ENCODE results near the gene PAXX.

Gene PAXX

GRCh38 chr9:136983656-136984314, 8.4 kb upstream of the PAXX start:
- DNase-seq (ENCODE audit: low read depth, low spot score): no peak
- Histone ChIP-seq H3K36me3 (ENCODE audit: control insufficient read depth, insufficient read depth, low read length) (no peaks in the 10 kb centered on the region), H3K27ac (ENCODE audit: low read length) (no peak overlapping the region), H3K9me3 (ENCODE audit: control insufficient read depth, insufficient read depth, low read length) (no peaks in the 10 kb centered on the region), H3K4me3 (ENCODE audit: low read length) (no peak overlapping the region), H3K4me1 (ENCODE audit: control insufficient read depth, insufficient read depth, low read length) (no peaks in the 10 kb centered on the region; the same call in 1 of the 2 replicates), H3K27me3 (ENCODE audit: control insufficient read depth, insufficient read depth, low read length) (peaks cover 8% of the 10 kb centered on the region; the same call in 1 of the 2 replicates)
- no CpG with 5 or more reads among the region's 11 CpGs for WGBS (ENCODE audit: insufficient coverage, insufficient read length)

- no peaks in the 10 kb centered on the region; the same call in 1 of the 2 replicates for H3K4me1 ChIP-seq (ENCODE audit: control insufficient read depth, insufficient read depth, low read length)
- no peak for DNase-seq (ENCODE audit: low read depth, low spot score)
- peak overlapping the region; percentile 10; the same call in 1 of the 2 replicates for H3K4me3 ChIP-seq (ENCODE audit: low read length)
- peaks cover 8% of the 10 kb centered on the region; the same call in 1 of the 2 replicates for H3K27me3 ChIP-seq (ENCODE audit: control insufficient read depth, insufficient read depth, low read length)
- WGBS (ENCODE audit: insufficient coverage, insufficient read length): no CpG with 5 or more reads among the region's 29 CpGs
- H3K36me3 ChIP-seq (ENCODE audit: control insufficient read depth, insufficient read depth, low read length): no peaks in the 10 kb centered on the region
- H3K27ac ChIP-seq (ENCODE audit: low read length): no peak overlapping the region
- H3K9me3 ChIP-seq (ENCODE audit: control insufficient read depth, insufficient read depth, low read length): no peaks in the 10 kb centered on the region
These were observed 7.7 kb upstream of the PAXX start for GRCh38 chr9:136984464-136985026.

- no peak for DNase-seq (ENCODE audit: low read depth, low spot score)
- no peaks in the 10 kb centered on the region for H3K36me3 ChIP-seq (ENCODE audit: control insufficient read depth, insufficient read depth, low read length)
- H3K4me1 ChIP-seq (ENCODE audit: control insufficient read depth, insufficient read depth, low read length): no peaks in the 10 kb centered on the region; the same call in 1 of the 2 replicates
- H3K27me3 ChIP-seq (ENCODE audit: control insufficient read depth, insufficient read depth, low read length): peaks cover 8% of the 10 kb centered on the region; the same call in 1 of the 2 replicates
- no CpG with 5 or more reads among the region's 48 CpGs for WGBS (ENCODE audit: insufficient coverage, insufficient read length)
- peak overlapping the region; percentile 10; the same call in 1 of the 2 replicates for H3K4me3 ChIP-seq (ENCODE audit: low read length)
- no peak overlapping the region for H3K27ac ChIP-seq (ENCODE audit: low read length)
- no peaks in the 10 kb centered on the region for H3K9me3 ChIP-seq (ENCODE audit: control insufficient read depth, insufficient read depth, low read length)
These were observed 7.1 kb upstream of the PAXX start for GRCh38 chr9:136985027-136985602.

- Histone ChIP-seq H3K27me3 (ENCODE audit: control insufficient read depth, insufficient read depth, low read length) (peaks cover 8% of the 10 kb centered on the region; the same call in 1 of the 2 replicates), H3K36me3 (ENCODE audit: control insufficient read depth, insufficient read depth, low read length) (no peaks in the 10 kb centered on the region), H3K4me1 (ENCODE audit: control insufficient read depth, insufficient read depth, low read length) (no peaks in the 10 kb centered on the region; the same call in 1 of the 2 replicates), H3K27ac (ENCODE audit: low read length) (no peak overlapping the region), H3K4me3 (ENCODE audit: low read length) (no peak overlapping the region; the same call in 1 of the 2 replicates), H3K9me3 (ENCODE audit: control insufficient read depth, insufficient read depth, low read length) (no peaks in the 10 kb centered on the region)
- WGBS (ENCODE audit: insufficient coverage, insufficient read length): no CpG with 5 or more reads among the region's 33 CpGs
- no peak for DNase-seq (ENCODE audit: low read depth, low spot score)
These were observed 6.4 kb upstream of the PAXX start for GRCh38 chr9:136985853-136986252.

GRCh38 chr9:136988872-136989271, 3.4 kb upstream of the PAXX start:
- WGBS (ENCODE audit: insufficient coverage, insufficient read length): no CpG with 5 or more reads among the region's 4 CpGs
- Histone ChIP-seq H3K27ac (ENCODE audit: low read length) (no peak overlapping the region), H3K9me3 (ENCODE audit: control insufficient read depth, insufficient read depth, low read length) (no peaks in the 10 kb centered on the region), H3K4me1 (ENCODE audit: control insufficient read depth, insufficient read depth, low read length) (peaks cover 3% of the 10 kb centered on the region; the same call in 1 of the 2 replicates), H3K4me3 (ENCODE audit: low read length) (no peak overlapping the region), H3K36me3 (ENCODE audit: control insufficient read depth, insufficient read depth, low read length) (no peaks in the 10 kb centered on the region; the same call in 1 of the 2 replicates), H3K27me3 (ENCODE audit: control insufficient read depth, insufficient read depth, low read length) (peaks cover 8% of the 10 kb centered on the region; the same call in 1 of the 2 replicates)
- no peak for DNase-seq (ENCODE audit: low read depth, low spot score)

- Histone ChIP-seq H3K27ac (ENCODE audit: low read length) (no peak overlapping the region), H3K9me3 (ENCODE audit: control insufficient read depth, insufficient read depth, low read length) (no peaks in the 10 kb centered on the region), H3K4me3 (ENCODE audit: low read length) (no peak overlapping the region), H3K4me1 (ENCODE audit: control insufficient read depth, insufficient read depth, low read length) (peaks cover 7% of the 10 kb centered on the region), H3K36me3 (ENCODE audit: control insufficient read depth, insufficient read depth, low read length) (no peaks in the 10 kb centered on the region; the same call in 1 of the 2 replicates), H3K27me3 (ENCODE audit: control insufficient read depth, insufficient read depth, low read length) (peaks cover 4% of the 10 kb centered on the region; the same call in 1 of the 2 replicates)
- DNase-seq (ENCODE audit: low read depth, low spot score): no peak
- WGBS (ENCODE audit: insufficient coverage, insufficient read length): no CpG with 5 or more reads among the region's 10 CpGs
These were observed 1.8 kb upstream of the PAXX start for GRCh38 chr9:136990242-136990911.

- no peaks in the 10 kb centered on the region for H3K9me3 ChIP-seq (ENCODE audit: control insufficient read depth, insufficient read depth, low read length)
- no peak for DNase-seq (ENCODE audit: low read depth, low spot score)
- H3K4me1 ChIP-seq (ENCODE audit: control insufficient read depth, insufficient read depth, low read length): peaks cover 18% of the 10 kb centered on the region
- H3K36me3 ChIP-seq (ENCODE audit: control insufficient read depth, insufficient read depth, low read length): no peaks in the 10 kb centered on the region; the same call in 1 of the 2 replicates
- no CpG with 5 or more reads among the region's 18 CpGs for WGBS (ENCODE audit: insufficient coverage, insufficient read length)
- H3K27me3 ChIP-seq (ENCODE audit: control insufficient read depth, insufficient read depth, low read length): no peaks in the 10 kb centered on the region; the same call in 1 of the 2 replicates
- H3K27ac ChIP-seq (ENCODE audit: low read length): no peak overlapping the region
- peak overlapping the region; percentile 75; the same call in 1 of the 2 replicates for H3K4me3 ChIP-seq (ENCODE audit: low read length)
These were observed 672 bp downstream of the PAXX start for GRCh38 chr9:136992819-136993369.

- H3K27ac ChIP-seq (ENCODE audit: low read length): no peak overlapping the region
These were observed 2.1 kb downstream of the PAXX start for GRCh38 chr9:136994180-136994887.

GRCh38 chr9:136994888-136995230, 2.6 kb downstream of the PAXX start:
- WGBS (ENCODE audit: insufficient coverage, insufficient read length): no CpG with 5 or more reads among the region's 40 CpGs
- no peak for DNase-seq (ENCODE audit: low read depth, low spot score)

More at GRCh38 chr9:136994180-136994887, 2.1 kb downstream of the PAXX start:
- no CpG with 5 or more reads among the region's 54 CpGs for WGBS (ENCODE audit: insufficient coverage, insufficient read length)
- H3K4me1 ChIP-seq (ENCODE audit: control insufficient read depth, insufficient read depth, low read length): peaks cover 18% of the 10 kb centered on the region
- H3K27me3 ChIP-seq (ENCODE audit: control insufficient read depth, insufficient read depth, low read length): no peaks in the 10 kb centered on the region; the same call in 1 of the 2 replicates
- H3K4me3 ChIP-seq (ENCODE audit: low read length): peak overlapping the region; percentile 31; the same call in 1 of the 2 replicates
- no peaks in the 10 kb centered on the region for H3K9me3 ChIP-seq (ENCODE audit: control insufficient read depth, insufficient read depth, low read length)
- no peaks in the 10 kb centered on the region; the same call in 1 of the 2 replicates for H3K36me3 ChIP-seq (ENCODE audit: control insufficient read depth, insufficient read depth, low read length)
- DNase-seq (ENCODE audit: low read depth, low spot score): no peak

More at GRCh38 chr9:136994888-136995230, 2.6 kb downstream of the PAXX start:
- H3K4me1 ChIP-seq (ENCODE audit: control insufficient read depth, insufficient read depth, low read length): peaks cover 18% of the 10 kb centered on the region
- H3K36me3 ChIP-seq (ENCODE audit: control insufficient read depth, insufficient read depth, low read length): no peaks in the 10 kb centered on the region; the same call in 1 of the 2 replicates
- H3K4me3 ChIP-seq (ENCODE audit: low read length): peak overlapping the region; percentile 31
- no peak overlapping the region for H3K27ac ChIP-seq (ENCODE audit: low read length)
- no peaks in the 10 kb centered on the region for H3K9me3 ChIP-seq (ENCODE audit: control insufficient read depth, insufficient read depth, low read length)
- no peaks in the 10 kb centered on the region; the same call in 1 of the 2 replicates for H3K27me3 ChIP-seq (ENCODE audit: control insufficient read depth, insufficient read depth, low read length)
